Hematopoietic multipotent progenitor cell treated with erythropoietin and hydrocortisone succinate and interleukin-3 and kit ligand, for 15 days (in vitro differentiated cells): ENCODE data around the gene OVCA2.

ENCODE experiments used
- DNase-seq: peaks from one replicate; pipeline ENCODE4 v3.0.0-alpha.2; 2015; ENCODE audit warnings: low spot score

Gene OVCA2

GRCh38 chr17:2034157-2034556 lies 7.7 kb upstream of the OVCA2 start:
- DNase-seq: no peak

GRCh38 chr17:2034806-2035540 lies 6.8 kb upstream of the OVCA2 start:
- DNase-seq: no peak

GRCh38 chr17:2035541-2036488 lies 6.0 kb upstream of the OVCA2 start:
- no peak for DNase-seq

GRCh38 chr17:2037155-2037554 lies 4.7 kb upstream of the OVCA2 start:
- no peak for DNase-seq

- DNase-seq: no peak
These were observed 1.5 kb upstream of the OVCA2 start for GRCh38 chr17:2040219-2040827.

- no peak for DNase-seq
These were observed 771 bp upstream of the OVCA2 start for GRCh38 chr17:2040942-2041560.

- DNase-seq: no peak
These were observed 597 bp downstream of the OVCA2 start for GRCh38 chr17:2042390-2042847.

GRCh38 chr17:2042933-2043332 lies 1.1 kb downstream of the OVCA2 start:
- no peak for DNase-seq

GRCh38 chr17:2043785-2044184 lies 2.0 kb downstream of the OVCA2 start:
- DNase-seq: no peak

- DNase-seq: no peak
These were observed 2.6 kb downstream of the OVCA2 start for GRCh38 chr17:2044263-2044894.

GRCh38 chr17:2047590-2047989 lies 5.8 kb downstream of the OVCA2 start:
- no peak for DNase-seq

- DNase-seq: no peak
These were observed 7.0 kb downstream of the OVCA2 start for GRCh38 chr17:2048805-2049204.

GRCh38 chr17:2049333-2050299 lies 7.8 kb downstream of the OVCA2 start:
- DNase-seq: peak; percentile 87

GRCh38 chr17:2050300-2051060 lies 8.7 kb downstream of the OVCA2 start:
- DNase-seq: peak; percentile 74

- DNase-seq: no peak
These were observed 9.5 kb downstream of the OVCA2 start for GRCh38 chr17:2051061-2051932.

GRCh38 chr17:2051933-2052559 lies 10.2 kb downstream of the OVCA2 start:
- no peak for DNase-seq

- DNase-seq: no peak
These were observed 11.8 kb downstream of the OVCA2 start for GRCh38 chr17:2053380-2054261.

- no peak for DNase-seq
These were observed 12.4 kb downstream of the OVCA2 start for GRCh38 chr17:2054262-2054511.
